Measurements from ENCODE around the gene MSI2.

GRCh38 chr17:57507828-57508227 is 251.5 kb downstream of the MSI2 start:
- TF ChIP-seq POLR2AphosphoS5 (IDR thresholded peaks at IDR 0.05) (no peak), EP300 (IDR thresholded peaks at IDR 0.05) (no peak), POLR2A (IDR thresholded peaks at IDR 0.05) (no peak)
- TF ChIP-seq, protein P1, sequence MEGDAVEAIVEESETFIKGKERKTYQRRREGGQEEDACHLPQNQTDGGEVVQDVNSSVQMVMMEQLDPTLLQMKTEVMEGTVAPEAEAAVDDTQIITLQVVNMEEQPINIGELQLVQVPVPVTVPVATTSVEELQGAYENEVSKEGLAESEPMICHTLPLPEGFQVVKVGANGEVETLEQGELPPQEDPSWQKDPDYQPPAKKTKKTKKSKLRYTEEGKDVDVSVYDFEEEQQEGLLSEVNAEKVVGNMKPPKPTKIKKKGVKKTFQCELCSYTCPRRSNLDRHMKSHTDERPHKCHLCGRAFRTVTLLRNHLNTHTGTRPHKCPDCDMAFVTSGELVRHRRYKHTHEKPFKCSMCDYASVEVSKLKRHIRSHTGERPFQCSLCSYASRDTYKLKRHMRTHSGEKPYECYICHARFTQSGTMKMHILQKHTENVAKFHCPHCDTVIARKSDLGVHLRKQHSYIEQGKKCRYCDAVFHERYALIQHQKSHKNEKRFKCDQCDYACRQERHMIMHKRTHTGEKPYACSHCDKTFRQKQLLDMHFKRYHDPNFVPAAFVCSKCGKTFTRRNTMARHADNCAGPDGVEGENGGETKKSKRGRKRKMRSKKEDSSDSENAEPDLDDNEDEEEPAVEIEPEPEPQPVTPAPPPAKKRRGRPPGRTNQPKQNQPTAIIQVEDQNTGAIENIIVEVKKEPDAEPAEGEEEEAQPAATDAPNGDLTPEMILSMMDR (IDR thresholded peaks at IDR 0.05), result no peak

Data from gastroesophageal sphincter (tissue), 3 donors.